GM18867 (cell line): ENCODE results near the gene SAXO1.

Source experiments
- ATAC-seq: cut with Tn5 transposase; IDR thresholded peaks from one replicate; pipeline ENCODE4 v1.9.1; 2021; ENCODE audit warnings: mild to moderate bottlenecking, moderate library complexity; ENCODE audit not compliant: unreplicated experiment

SAXO1 gene

DNA sequence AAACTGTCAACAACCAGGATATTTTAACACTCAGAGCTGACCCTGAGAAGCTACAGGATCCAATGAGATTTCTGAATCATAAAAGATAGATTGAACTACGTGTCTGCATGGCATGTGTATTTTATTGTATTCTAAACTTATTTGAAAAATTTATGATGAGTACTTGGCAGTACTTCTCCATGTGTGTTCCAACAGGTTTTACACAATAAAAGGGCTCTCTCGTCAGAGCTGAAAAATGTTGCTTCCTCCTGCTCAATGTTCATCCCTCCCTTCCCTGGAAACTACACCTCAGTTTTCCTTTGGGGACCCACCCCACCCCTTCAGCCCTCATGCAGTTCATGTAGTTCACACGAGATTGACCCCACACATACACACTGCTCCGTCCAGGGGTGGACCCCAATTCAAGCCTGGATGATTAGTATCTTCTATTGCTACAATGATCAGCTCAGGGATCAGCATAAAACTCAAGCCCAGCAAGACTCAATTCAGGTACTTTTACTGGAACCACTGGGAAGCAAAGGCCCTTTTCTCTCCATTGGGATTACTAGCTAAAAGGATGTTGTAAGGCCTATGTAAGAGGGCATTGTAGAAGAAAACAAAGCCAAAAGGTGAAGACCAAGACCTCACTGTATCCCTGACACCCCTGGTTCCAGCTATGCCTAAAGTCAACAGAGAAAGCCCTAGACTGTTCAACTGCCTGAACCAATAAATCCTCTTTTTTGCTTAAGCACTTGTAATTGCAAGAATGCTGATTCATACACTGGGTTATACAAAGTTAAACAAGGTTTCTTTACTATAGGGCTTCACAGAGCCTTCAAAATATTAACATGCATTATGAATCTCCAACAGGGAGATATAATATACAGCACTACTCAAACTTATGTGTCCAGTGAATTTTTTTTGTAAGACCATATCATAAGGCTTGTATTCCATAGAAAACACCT, 112.6 kb downstream of the SAXO1 start:
- no peak for ATAC-seq

DNA sequence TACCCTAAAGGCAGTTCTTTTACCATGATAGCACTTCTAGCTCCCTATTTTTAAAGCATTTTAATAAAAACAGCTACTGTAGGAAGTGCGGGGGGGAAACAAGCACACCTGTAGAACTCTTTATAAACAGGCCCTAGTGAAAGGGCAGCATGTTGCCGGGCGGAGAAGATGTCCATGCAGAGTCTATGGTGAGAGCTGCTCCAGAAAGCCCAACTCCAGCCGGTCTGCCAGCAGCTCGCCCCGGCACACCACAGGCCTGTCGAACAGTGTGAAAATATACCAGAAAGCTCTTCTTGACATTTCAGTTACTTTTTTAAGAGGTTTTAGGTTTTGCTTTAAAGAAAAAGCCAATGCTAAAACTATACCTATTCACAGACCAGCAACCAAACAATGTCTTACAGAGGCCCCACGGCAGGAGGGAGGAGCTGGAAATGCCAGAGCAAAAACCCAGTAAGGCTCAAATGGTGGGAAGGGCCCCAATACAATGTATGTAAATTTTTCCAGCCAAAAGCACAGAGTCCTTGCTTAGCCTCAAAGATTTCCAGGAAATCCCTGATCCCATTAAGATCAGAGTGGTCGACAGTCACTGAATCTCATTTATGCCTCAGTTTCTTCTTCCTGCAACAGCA, 121.2 kb downstream of the SAXO1 start:
- no peak for ATAC-seq

DNA sequence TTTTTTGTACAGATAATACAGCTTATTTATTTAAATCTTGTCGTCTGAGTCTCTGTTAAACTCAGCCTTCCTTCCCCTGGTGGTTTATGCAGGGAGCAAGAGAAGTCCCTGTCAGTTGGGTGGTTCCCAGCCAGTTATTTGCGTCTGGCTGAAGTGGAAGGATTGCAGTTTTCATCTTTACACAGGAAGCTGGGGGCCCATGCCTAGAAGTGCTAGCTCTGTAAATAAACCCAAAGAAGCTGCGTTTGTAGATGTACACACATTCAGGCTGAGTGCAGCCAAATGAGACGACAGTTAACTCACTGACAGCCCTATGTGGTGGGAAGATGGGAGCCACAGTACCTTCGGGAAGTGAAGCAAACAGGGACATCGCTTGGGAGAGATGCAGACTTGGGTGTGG, 122.1 kb downstream of the SAXO1 start:
- no peak for ATAC-seq

DNA sequence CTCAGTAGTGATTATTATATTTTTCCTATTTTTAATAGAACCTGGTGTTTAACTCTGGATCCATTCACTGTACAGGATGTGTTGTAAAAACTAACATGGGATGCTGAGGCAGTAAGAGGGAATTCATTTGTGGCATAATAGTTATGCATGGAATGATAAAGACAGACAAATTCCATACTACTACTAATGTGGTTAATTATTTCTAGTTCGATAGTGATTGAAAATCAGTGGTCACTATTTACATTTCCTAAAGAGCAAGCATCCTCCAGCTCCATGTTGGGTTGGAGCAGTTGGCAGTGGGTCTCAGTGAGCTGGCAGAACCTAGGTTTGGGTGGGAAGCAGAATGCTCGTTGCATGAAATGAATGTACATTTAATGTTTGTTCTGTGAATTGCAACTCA, 122.6 kb downstream of the SAXO1 start:
- ATAC-seq = no peak

DNA sequence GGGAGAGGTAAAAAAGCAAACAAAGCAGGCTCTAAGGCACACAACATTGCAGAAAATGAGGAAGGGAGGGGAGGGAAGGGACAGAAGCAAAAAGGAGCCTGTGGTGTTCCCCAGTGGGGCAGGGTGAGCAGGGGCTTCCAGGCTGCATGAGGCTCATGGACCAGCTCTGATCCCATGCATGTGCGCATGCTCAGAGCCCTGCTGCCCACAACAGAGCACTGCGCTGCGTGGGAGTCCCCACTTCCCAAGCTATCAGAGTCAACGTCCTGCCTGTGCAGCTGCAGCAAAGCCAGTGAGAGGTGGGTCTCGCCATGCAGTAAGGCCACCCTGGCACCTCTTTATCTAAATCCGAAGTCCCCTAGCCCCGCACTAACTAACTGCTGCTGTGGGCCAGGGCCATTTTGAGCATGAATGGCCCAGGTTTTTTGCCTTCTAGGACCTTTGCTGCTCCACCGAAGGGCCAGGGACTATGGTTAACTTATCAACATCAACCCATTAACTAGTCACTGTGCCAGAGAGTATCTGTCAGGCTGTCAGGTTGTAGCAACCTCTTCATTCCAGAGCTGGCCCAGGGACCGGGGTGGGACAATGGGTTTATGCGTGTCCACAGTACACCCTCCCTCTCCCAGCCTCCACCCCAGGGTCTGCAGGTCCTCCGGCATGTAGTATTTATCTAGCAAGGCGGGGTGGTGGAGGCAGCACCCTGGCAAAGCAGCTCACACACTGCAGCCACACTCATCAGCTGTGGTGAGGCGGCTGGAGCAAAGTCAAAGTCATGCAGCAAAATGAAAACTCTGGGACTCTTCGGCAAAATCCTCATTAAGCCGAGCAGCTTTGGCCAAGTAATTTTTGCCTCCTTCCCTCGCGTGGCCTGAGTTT, 123.6 kb downstream of the SAXO1 start:
- ATAC-seq = no peak

DNA sequence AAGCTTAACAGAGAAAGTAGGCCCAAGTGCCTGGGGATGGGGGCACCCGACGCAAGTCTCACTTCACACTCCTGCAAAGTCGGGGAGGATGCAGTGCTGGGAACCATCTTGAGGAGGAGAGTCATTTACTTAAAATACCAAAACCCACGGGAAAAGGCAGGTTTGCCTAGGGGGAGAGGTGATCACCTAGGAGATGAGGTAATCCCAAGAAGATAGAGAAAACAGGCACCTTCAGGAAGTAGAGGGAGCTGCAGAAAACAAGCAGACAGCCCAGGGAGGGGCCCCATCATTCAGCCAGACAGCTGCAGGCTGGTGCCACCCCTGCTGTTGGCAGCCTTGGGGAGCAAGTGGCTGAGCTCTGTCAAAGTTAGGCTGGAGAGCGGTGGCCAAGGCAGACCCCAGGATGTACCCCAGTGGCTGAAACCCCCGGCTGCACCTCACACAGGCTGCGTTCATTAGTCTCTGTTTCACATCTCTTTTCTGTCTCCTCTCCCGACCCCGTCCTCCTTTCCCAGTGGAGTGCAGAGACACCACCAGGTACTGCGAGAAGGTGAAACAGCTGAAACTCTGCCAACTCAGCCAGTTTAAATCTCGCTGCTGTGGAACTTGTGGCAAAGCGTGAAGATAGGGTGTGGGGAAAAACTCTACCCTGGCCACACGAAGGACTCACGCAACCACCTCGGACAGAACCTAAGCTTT, 124.9 kb downstream of the SAXO1 start:
- ATAC-seq = no peak

DNA sequence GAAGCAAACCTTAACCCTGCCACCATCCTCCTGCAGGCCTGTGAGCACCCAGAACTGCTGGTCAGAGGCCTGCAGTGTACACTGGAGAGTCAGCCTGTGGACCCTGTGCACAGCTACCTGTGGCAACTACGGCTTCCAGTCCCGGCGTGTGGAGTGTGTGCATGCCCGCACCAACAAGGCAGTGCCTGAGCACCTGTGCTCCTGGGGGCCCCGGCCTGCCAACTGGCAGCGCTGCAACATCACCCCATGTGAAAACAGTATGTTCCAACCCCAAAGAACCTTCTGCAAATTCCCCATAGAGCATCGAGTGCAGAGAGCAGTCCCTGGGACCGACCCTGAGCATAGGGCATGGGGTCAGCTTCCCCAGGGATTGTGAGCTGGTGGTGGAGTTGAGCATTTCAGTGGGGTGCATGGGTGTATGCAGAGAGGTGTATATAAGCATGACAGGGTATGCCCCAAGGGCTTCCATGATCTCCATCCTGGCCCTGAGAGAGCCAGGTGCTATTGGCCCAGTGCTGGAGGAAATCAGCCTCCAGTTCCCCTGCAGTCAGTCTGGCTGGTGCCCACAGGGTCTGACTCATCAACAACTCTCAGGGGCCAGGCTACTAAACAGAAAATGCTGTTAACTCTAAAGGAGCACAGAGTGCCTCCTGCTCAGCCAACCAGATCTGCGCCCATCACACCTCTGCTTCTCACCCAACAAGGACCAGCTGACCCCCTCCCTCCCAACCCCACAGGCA, 126.2 kb downstream of the SAXO1 start:
- peak; percentile 63 for ATAC-seq

DNA sequence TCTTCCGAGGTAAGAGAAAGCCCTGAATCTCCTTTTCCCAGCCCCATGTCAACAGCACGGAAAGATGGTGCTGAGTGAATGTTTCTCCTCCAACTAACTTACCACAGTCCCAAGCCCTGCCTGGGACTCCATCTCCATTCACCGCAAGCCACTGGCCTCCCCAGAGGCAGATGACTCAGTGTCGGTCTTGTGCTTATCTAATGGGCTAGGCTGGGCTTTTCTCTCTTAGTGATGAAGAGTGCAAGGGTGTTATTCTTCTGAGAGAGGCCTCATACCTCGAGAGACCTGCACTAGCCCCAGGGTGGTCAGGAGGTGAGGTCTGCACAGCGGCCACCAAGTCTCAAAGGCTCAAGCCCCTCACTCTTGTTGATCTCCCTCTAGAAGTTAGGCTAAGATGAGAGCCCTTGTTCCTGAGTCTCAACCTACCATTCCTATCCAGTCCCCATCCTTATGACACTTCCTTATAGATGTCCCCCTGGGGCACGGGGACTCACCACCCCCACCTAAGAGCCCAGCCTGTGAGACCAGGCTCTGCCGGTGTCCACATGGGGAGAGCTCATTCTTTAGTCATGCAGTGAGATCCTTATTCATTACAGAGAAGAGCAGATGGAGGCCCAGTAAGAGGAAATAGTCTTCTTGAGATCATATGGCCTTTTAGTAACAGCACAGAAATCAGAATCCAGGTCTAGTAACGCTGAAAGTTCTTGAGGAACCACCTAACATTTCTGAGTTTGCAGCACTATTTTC, 127.0 kb downstream of the SAXO1 start:
- ATAC-seq = no peak

DNA sequence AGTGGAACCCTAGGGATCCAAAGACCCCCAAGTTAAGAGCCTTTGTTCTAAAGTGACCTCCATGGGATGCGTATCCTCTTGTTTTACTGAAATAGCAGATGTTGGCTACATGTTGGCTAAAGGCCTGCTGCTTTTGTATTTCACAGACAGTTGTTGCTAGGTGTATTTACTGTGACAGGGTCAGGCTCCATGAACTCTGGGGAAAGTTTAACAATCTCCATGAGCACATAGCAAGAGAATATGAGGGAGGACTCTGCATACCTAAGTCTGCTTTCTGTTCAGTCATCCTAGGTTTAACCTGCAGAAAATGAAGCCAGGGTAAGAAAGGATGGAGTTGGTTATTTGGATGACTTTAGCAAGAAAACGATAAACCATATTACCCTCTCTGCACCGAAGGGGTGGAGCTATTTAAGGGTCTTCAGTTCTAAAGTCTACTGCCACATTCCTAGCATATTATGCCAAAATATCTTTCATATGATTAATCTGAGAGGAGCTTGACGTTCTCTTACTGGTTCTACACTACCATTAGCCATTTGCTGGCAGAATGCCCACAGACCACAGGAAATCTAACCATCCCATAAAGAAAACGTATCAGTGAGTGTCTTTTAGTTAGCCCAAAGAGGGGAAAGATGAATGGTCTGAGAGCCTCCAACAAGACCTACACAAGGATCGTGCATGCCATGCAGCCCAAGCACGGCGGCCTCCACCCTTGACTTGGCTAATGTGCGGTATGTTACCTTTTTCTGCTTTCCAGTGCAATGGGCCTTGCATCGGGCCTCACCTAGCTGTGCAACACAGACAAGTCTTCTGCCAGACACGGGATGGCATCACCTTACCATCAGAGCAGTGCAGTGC, 127.8 kb downstream of the SAXO1 start:
- no peak for ATAC-seq

DNA sequence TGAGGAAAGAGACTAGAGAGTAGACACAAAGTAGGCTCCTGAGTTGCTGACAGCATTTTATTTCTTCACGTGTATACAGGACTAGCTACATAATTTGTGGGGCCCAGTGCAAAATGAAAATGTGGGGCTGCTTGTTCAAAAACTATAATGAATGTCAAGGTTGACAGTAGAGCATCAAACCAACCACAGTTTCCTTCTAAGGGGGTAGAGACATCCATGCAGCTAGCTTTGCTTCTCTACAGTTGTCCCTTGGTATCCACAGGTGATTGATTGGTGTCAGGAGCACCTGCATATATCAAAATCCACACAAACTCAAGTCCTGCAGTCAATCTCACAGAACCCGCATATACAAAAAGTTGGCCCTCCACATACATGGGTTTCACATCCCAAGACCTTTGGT, 129.6 kb downstream of the SAXO1 start:
- ATAC-seq = no peak

DNA sequence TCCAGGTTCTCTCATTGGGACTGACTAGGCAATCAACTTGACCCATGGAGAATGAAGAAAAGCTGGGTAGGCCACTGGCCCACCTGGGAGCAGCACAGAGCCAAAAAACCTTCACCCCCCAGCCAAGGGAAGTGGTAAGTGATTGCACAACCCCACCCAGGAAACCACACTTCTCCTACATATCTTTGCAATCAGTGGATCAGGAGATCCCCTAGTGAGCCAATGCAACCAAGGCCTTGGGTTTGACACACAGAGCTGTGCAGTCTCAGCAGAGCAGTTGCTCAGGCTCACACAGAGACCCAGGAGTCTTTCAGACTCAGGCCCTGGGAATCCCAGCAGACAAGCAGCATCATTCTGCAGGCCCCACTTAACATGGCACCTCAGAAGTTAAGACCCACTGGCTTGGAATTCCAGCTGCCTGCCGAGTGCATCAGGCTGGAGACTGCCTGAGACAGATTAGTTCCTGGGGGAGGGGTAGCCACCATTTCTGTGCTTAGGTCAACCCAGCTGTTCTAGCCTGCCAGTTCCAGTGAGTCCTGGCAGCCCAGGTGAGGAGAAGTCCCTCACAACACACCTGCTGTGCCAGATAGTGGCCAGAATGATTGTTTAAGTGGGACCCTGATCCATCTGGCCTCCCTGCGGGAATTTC, 136.4 kb downstream of the SAXO1 start:
- no peak for ATAC-seq

DNA sequence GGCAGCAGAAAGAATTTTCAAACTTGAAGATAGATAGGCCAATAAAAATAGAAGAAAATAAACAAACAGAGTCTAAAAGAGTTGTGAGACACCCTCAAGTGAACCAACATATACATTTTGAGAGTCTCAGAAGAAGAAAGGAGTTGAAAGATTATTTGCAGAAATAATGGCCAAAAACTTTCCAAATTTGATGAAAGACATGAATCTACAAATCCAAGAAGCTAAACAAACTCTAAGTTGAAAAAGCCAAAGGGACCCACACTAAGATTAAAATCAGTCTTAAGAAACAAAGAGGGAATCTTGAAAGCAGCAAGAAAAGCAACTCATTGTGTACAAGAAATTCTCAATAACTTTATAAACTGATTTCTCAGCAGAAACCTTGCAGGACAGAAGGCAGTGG, 137.0 kb downstream of the SAXO1 start:
- no peak for ATAC-seq

DNA sequence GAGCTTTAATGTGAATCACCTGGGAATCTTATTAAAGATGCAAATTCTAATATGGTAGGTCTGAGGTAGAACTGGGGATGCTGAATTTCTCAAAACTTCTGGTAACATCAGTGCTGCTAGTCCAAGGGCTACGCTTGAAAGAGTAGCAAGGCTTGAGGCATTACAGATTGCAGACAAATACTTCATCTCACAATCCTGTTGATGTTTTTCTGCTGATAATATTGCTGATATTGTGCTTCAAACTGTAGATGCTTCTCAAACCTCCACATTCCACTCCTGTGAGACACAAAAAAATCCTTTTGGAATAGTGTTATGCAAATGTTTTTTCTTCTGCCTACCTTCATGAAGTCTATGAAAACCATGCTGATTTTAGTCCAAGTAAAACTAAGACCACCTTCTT, 139.5 kb downstream of the SAXO1 start:
- no peak for ATAC-seq

DNA sequence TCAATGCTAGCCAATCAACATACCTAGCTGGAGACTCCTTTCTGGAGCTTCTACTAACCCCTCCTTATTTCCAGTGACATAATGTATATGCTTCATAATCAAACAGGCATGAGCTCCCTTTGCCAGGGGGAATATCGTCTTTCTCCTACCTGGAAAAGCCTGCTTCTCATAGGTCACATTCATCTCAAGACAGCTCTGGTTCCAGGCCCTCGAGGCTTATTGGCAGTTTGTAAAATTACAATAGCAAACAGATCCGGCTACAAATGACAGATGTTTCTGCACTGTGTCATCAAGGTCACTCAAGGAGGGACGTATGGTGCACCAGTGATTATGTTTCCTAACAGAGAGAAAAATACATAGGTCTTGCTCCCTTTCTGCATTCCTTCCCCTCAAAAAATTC, 140.0 kb downstream of the SAXO1 start:
- ATAC-seq = no peak

DNA sequence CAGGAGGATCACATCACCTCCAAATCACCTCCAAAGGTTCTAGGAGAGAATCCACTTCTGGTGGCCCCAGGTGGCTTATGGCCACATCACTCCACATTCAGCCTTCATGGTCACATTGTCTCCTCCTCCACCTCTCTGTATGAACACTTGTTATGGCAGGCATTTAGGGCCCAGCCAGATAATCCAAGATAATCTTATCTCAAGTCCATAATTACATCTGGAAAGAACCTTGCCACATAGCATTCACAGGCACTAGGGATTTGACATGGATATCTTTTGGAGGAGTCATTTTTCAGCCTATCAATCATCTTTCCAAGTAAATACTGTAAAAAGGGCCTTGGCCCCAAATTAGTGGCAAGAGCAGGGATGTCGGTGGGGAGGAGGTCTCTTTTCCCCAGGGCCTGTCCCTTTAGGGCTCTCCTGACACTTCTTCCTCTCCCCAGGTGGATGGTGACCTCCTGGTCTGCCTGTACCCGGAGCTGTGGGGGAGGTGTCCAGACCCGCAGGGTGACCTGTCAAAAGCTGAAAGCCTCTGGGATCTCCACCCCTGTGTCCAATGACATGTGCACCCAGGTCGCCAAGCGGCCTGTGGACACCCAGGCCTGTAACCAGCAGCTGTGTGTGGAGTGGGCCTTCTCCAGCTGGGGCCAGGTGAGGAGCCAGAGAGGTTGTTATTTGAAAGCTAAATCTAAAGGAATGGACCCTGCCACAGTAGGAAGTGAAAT, 140.9 kb downstream of the SAXO1 start:
- no peak for ATAC-seq

DNA sequence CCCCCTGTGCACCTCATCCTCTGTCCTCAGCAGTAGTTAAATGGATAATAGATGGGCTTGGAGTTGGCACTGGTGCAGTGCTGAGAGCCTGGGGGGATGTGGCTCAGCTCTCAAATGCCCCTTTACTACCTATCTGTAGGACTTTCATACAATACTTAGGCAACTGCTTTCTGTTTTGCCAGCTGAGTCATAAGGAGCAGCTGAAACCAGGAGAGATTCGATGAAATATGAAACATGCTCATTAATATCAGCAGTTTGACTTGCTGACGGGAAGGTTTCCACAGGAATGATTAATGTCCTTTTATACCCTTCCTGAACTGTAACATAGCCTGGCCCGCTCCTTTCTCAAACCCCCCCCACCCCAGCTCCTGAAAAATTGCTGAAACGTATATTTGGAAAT, 142.6 kb downstream of the SAXO1 start:
- peak; percentile 82 for ATAC-seq

DNA sequence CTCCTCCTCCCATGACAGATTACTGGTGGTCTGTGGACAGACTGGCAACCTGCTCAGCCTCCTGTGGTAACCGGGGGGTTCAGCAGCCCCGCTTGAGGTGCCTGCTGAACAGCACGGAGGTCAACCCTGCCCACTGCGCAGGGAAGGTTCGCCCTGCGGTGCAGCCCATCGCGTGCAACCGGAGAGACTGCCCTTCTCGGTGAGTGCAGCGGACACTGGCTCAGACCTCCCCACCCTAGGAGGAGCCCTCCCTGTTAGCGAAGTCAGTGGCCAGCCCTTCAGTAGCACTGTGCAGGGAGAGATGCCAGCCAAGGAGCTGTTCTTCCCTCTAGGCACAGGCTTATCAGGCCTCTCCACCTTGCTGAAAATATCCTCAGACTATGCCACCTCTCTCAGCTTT, 143.5 kb downstream of the SAXO1 start:
- no peak for ATAC-seq
